OCI-LY7 (cell line): ENCODE results near the gene KIF6. TPM values are rescaled to one million over a fixed set of nuclear protein-coding genes. Genes with fewer than 3 reads are reported as not detected.

Experiments
- BruUV-seq: library from RNA; stranded (reverse); fragments of 400-500 nt; replicated peaks from 2 replicates; lab custom pipeline; 2021; lab: Mats Ljungman, UMichigan
- CTCF ChIA-PET: fragments of 300-600 bp; sonication (Branson Sonifier 250); formaldehyde crosslinking; loops from one replicate; lab custom pipeline; 2022; ENCODE audit warnings: antibody characterized with exemption; ENCODE audit not compliant: unreplicated experiment; lab: Charles Lee
- POLR2A ChIA-PET: fragments of 300-600 bp; sonication (Branson Sonifier 250); formaldehyde crosslinking; loops from one replicate; lab custom pipeline; 2022; ENCODE audit warnings: antibody characterized with exemption; lab: Charles Lee
- DNase-seq: peaks from one replicate; pipeline ENCODE4 v3.0.0-alpha.2; 2015; ENCODE audit warnings: low spot score
- H2AFZ ChIP-seq: fragments of 200-600 bp; sonication (generic), shearing (Covaris generic); 2 replicates; pipeline ENCODE4 v1.6.1; 2014; ENCODE audit warnings: mild to moderate bottlenecking, antibody characterized with exemption, low read length, moderate library complexity
- H3K27ac ChIP-seq: fragments of 200-600 bp; sonication (generic); 2 replicates; pipeline ENCODE4 v1.5.1; 2014; ENCODE audit warnings: mixed run types, low read depth, mild to moderate bottlenecking, moderate library complexity, low read length, inconsistent platforms; ENCODE audit not compliant: poor library complexity, severe bottlenecking
- H3K36me3 ChIP-seq: fragments of 200-600 bp; sonication (generic); 2 replicates; pipeline ENCODE4 v1.6.1; 2014; ENCODE audit warnings: mild to moderate bottlenecking, antibody characterized with exemption, low read length, moderate library complexity, mixed read lengths; ENCODE audit not compliant: insufficient read depth
- H3K4me1 ChIP-seq: fragments of 200-600 bp; sonication (generic); 2 replicates; pipeline ENCODE4 v1.5.1; 2014; ENCODE audit warnings: mild to moderate bottlenecking, low read length; ENCODE audit not compliant: insufficient read depth, poor library complexity, severe bottlenecking
- H3K4me2 ChIP-seq: fragments of 200-600 bp; sonication (generic); 2 replicates; pipeline ENCODE4 v1.6.1; 2014; ENCODE audit warnings: mild to moderate bottlenecking, low read length
- H3K4me3 ChIP-seq: fragments of 200-600 bp; sonication (generic); 2 replicates; pipeline ENCODE4 v1.5.1; 2014; ENCODE audit warnings: mild to moderate bottlenecking, low read depth, low read length; ENCODE audit not compliant: poor library complexity, severe bottlenecking
- H3K79me2 ChIP-seq: fragments of 200-600 bp; sonication (generic); 2 replicates; pipeline ENCODE4 v1.6.1; 2016; ENCODE audit warnings: low read depth, mild to moderate bottlenecking, low read length, moderate library complexity, mixed read lengths; ENCODE audit not compliant: insufficient read depth
- H3K9me2 ChIP-seq: fragments of 200-600 bp; sonication (generic); 2 replicates; pipeline ENCODE4 v1.6.1; 2016; ENCODE audit warnings: mild to moderate bottlenecking, low read length, mixed read lengths; ENCODE audit not compliant: insufficient read depth
- H3K9me3 ChIP-seq: fragments of 200-600 bp; sonication (generic); 2 replicates; pipeline ENCODE4 v1.6.1; 2014; ENCODE audit warnings: mild to moderate bottlenecking, mixed run types, low read length, mixed read lengths
- H4K20me1 ChIP-seq: fragments of 200-600 bp; sonication (generic); 2 replicates; pipeline ENCODE4 v1.6.1; 2014; ENCODE audit warnings: mild to moderate bottlenecking, antibody characterized with exemption, low read length, moderate library complexity, mixed read lengths; ENCODE audit not compliant: insufficient read depth
- EZH2phosphoT487 ChIP-seq: fragments of 200-600 bp; sonication (generic); IDR thresholded peaks from 2 replicates; pipeline ENCODE4 v1.6.1; 2018; ENCODE audit warnings: low read depth, borderline replicate concordance, mild to moderate bottlenecking, mixed run types, antibody characterized with exemption, low read length, moderate library complexity, mixed read lengths
- intact Hi-C: fragments of 100-400 bp; cut with micrococcal nuclease; formaldehyde crosslinking; loops from one replicate; pipeline ENCODE4 v1.10.0; 2022; ENCODE audit not compliant: unreplicated experiment
- total RNA-seq, 2 experiments: library from RNA; depleted of rRNA in 1 of 2; stranded (reverse); fragments of >200 nt in 1 of 2; shearing (Covaris generic) in 1 of 2; gene quantifications; 2 replicates each; pipeline ENCODE4 v1.2.3, GENCODE V29; 2014 to 2022
- TF ChIP-seq, protein P1 (sequence below): fragments of 200-600 bp; sonication (generic); conservative IDR thresholded peaks from 2 replicates; pipeline ENCODE4 v1.5.1; 2014; ENCODE audit warnings: mild to moderate bottlenecking, antibody characterized with exemption, low read length, moderate library complexity, mixed read lengths

KIF6 gene
- total RNA-seq, 2 experiments from 2014 or later = not detected

DNA sequence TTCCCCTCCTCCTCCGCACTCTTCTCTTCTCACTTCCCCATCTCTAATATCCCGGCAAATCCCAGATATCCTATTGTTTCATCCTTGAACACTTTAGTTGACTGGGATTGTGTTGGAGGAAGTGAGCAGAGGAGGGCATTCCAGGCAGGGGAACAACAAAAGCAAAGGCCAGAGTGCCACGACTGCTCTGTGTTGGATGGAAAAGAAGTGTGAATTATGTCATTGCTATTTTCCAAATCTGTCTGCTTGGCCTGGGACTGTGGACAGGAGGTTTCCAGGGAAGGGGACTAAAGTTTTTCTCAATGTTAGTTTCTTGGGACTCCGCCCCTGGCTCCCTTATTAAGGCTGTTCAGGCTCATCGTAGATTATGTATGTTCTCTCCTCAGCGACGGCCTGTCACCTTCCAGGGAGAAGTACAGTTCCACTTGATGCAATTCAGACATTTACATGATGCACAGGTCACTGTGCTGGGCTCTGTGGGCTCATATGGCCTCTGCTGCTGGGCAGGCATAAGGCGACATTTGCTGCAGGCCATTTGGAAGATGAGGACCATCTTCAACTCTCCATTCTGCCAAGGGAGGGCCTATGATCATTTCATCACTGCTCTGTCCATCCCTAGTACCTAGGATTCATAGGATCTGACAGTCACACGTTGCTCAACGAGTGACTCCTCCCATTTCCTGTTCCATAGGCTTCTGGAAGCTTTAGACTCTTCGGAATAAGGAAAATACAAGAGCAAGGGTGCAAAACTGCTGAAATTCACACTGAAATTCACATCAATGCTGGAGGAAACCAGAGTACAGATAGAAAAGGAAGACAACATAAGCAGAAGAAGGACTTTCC lies 303.6 kb downstream of the KIF6 start:
- no peaks in the 10 kb centered on the region for H3K36me3 ChIP-seq
- H3K4me1 ChIP-seq = no peaks in the 10 kb centered on the region
- no peak for DNase-seq
- ChIA-PET POLR2A (no interaction called here), CTCF (no interaction called here)
- no peak for TF ChIP-seq EZH2phosphoT487
- TF ChIP-seq, protein P1, sequence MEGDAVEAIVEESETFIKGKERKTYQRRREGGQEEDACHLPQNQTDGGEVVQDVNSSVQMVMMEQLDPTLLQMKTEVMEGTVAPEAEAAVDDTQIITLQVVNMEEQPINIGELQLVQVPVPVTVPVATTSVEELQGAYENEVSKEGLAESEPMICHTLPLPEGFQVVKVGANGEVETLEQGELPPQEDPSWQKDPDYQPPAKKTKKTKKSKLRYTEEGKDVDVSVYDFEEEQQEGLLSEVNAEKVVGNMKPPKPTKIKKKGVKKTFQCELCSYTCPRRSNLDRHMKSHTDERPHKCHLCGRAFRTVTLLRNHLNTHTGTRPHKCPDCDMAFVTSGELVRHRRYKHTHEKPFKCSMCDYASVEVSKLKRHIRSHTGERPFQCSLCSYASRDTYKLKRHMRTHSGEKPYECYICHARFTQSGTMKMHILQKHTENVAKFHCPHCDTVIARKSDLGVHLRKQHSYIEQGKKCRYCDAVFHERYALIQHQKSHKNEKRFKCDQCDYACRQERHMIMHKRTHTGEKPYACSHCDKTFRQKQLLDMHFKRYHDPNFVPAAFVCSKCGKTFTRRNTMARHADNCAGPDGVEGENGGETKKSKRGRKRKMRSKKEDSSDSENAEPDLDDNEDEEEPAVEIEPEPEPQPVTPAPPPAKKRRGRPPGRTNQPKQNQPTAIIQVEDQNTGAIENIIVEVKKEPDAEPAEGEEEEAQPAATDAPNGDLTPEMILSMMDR = no peak
- no peaks in the 10 kb centered on the region for H4K20me1 ChIP-seq
- no peak overlapping the region for H3K27ac ChIP-seq
- no peak overlapping the region for H3K4me2 ChIP-seq
- no peak overlapping the region for H3K4me3 ChIP-seq
- H3K9me2 ChIP-seq = no peaks in the 10 kb centered on the region
- BruUV-seq = no TSS peak
- intact Hi-C loops = no loop called here
- no peaks in the 10 kb centered on the region for H3K9me3 ChIP-seq
- no peak overlapping the region for H2AFZ ChIP-seq
- no peaks in the 10 kb centered on the region for H3K79me2 ChIP-seq

DNA sequence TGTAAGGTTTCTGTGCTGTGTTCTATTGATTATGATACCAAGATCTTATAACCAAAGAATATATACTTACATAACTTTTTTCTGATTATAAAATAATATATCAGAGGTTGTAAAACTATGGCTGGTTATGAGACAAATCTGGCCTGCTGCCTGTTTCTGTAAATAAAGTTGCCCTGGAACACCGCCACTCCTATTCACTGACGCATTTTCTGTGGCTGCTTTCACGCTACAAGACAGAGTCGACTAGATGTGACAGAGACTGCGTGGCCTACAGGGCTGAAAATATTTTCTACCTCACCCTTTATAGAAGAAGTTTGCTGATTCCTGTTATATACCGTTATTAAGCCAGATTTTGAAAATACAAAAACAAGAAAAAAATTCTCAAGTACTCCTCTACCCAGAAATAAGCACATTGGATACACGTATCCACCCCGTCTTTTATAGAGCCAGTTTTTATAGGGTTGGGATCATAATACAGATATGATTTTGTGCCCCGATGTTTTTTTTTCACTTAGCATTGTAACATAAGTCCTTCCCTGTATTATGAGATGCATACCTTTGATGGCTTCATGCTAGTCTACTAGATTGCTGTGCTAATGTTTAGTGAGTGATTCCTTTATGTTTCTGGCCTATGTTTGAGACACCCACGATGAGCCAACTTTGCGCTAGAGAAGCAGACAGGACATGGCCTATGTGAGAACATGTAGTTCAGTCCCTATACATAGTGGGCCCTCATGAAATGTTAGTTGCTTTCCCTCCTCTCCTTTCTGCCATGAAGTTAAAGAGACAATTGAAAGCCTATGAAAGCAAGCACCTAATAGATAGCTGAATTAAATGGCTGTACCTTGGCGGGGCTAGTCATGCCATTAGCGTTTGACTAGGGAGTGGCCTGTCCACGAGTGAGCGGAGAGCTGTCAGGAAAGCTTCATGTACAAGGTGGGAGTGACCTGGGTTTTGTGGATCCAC lies 304.6 kb downstream of the KIF6 start:
- Histone ChIP-seq H2AFZ (no peak overlapping the region), H3K4me3 (no peak overlapping the region), H3K9me3 (no peaks in the 10 kb centered on the region), H3K27ac (no peak overlapping the region), H3K9me2 (no peaks in the 10 kb centered on the region), H3K4me1 (no peaks in the 10 kb centered on the region), H3K79me2 (no peaks in the 10 kb centered on the region), H3K36me3 (no peaks in the 10 kb centered on the region), H3K4me2 (no peak overlapping the region), H4K20me1 (no peaks in the 10 kb centered on the region)
- TF ChIP-seq EZH2phosphoT487 = no peak
- TF ChIP-seq, protein P1 = no peak
- CTCF ChIA-PET = no interaction called here
- no TSS peak for BruUV-seq
- intact Hi-C loops = no loop called here
- POLR2A ChIA-PET = no interaction called here
- DNase-seq = no peak
